MM.1S (cell line): ENCODE results near the gene AATK.

ENCODE experiments used
- DNase-seq: peaks from one replicate; pipeline ENCODE4 v3.0.0-alpha.2; 2015
- H2AFZ ChIP-seq: fragments of 300-600 bp; sonication (generic); 2 replicates; pipeline ENCODE4 v1.6.0; 2016; ENCODE audit warnings: antibody characterized with exemption, low read length
- H3F3A ChIP-seq: fragments of 300-600 bp; sonication (generic); 2 replicates; pipeline ENCODE4 v1.6.1; 2016; ENCODE audit warnings: mild to moderate bottlenecking, antibody characterized with exemption, low read length, moderate library complexity, mixed read lengths; ENCODE audit not compliant: insufficient read depth
- H3K27ac ChIP-seq: fragments of 300-600 bp; sonication (generic); 2 replicates; pipeline ENCODE4 v1.5.1; 2016; ENCODE audit warnings: mild to moderate bottlenecking, low read length
- H3K27me3 ChIP-seq: fragments of 300-600 bp; sonication (generic); replicated peaks from 2 replicates; pipeline ENCODE4 v1.6.0; 2016; ENCODE audit warnings: low read length; ENCODE audit not compliant: insufficient read depth
- H3K36me3 ChIP-seq: fragments of 300-600 bp; sonication (generic); replicated peaks from 2 replicates; pipeline ENCODE4 v1.6.1; 2016; ENCODE audit warnings: mild to moderate bottlenecking, low read length, mixed read lengths; ENCODE audit not compliant: insufficient read depth
- H3K4me1 ChIP-seq: fragments of 300-600 bp; sonication (generic); 2 replicates; pipeline ENCODE4 v1.6.1; 2016; ENCODE audit warnings: low read length, mixed read lengths
- H3K4me2 ChIP-seq: fragments of 300-600 bp; sonication (generic); 2 replicates; pipeline ENCODE4 v1.6.0; 2016; ENCODE audit warnings: low read depth, low read length
- H3K4me3 ChIP-seq: fragments of 300-600 bp; sonication (generic); 2 replicates; pipeline ENCODE4 v1.5.1; 2016; ENCODE audit warnings: low read length, mixed read lengths
- H3K79me2 ChIP-seq: fragments of 300-600 bp; sonication (generic); 2 replicates; pipeline ENCODE4 v1.6.1; 2016; ENCODE audit warnings: mixed run types, low read length, mixed read lengths
- H3K9ac ChIP-seq: fragments of 300-600 bp; sonication (generic); 2 replicates; pipeline ENCODE4 v1.6.1; 2016; ENCODE audit warnings: low read length, mixed read lengths
- H3K9me2 ChIP-seq: fragments of 300-600 bp; sonication (generic); replicated peaks from 2 replicates; pipeline ENCODE4 v1.6.1; 2016; ENCODE audit warnings: mild to moderate bottlenecking, low read length, mixed read lengths; ENCODE audit not compliant: insufficient read depth
- H3K9me3 ChIP-seq: fragments of 300-600 bp; sonication (generic); replicated peaks from 2 replicates; pipeline ENCODE4 v1.6.1; 2016; ENCODE audit warnings: mild to moderate bottlenecking, low read length, mixed read lengths; ENCODE audit not compliant: insufficient read depth
- H4K20me1 ChIP-seq: fragments of 300-600 bp; sonication (generic); 2 replicates; pipeline ENCODE4 v1.6.1; 2016; ENCODE audit warnings: mild to moderate bottlenecking, low read length, moderate library complexity, mixed read lengths; ENCODE audit not compliant: insufficient read depth
- EZH2 ChIP-seq: fragments of 300-600 bp; sonication (generic); optimal IDR thresholded peaks from 2 replicates; pipeline ENCODE3; 2017; ENCODE audit warnings: low read depth, mild to moderate bottlenecking, antibody characterized with exemption, low read length, mixed read lengths
- EZH2phosphoT487 ChIP-seq: fragments of 300-600 bp; sonication (generic); IDR thresholded peaks from 2 replicates; pipeline ENCODE4 v1.6.1; 2018; ENCODE audit warnings: antibody characterized with exemption, low read length
- TF ChIP-seq, protein P1 (sequence below): fragments of 300-600 bp; sonication (generic); IDR thresholded peaks from 2 replicates; pipeline ENCODE4 v1.5.1; 2016; ENCODE audit warnings: antibody characterized with exemption, low read length, mixed read lengths

AATK gene

DNA sequence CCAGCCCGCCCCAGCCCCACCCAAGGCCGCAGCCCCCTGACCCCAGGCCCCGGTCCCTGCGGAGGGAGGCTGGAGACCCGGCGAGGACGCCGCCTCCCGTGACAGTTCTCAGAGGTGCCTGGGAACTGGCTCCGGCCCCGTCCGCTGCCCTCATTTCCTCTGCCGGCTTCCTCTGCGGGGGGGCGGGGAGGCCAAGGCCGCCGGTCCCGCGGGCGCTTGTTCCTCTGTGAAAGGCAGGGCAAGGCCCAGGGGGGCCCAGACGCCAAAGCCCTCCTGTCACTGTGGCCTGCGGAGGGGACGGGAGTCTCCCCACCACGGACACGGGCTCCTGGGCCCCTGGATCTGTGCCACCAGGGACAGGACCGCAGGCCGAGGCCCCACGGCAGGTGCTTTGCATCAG is 5.7 kb downstream of the AATK start:
- Histone ChIP-seq H3K9me3 (no peaks in the 10 kb centered on the region), H3K27ac (no peak overlapping the region), H3K27me3 (peaks cover 99% of the 10 kb centered on the region), H3K79me2 (no peaks in the 10 kb centered on the region), H3K4me1 (no peaks in the 10 kb centered on the region), H3K9ac (no peak overlapping the region), H3F3A (no peaks in the 10 kb centered on the region), H4K20me1 (no peaks in the 10 kb centered on the region), H3K36me3 (no peaks in the 10 kb centered on the region), H3K4me2 (no peak overlapping the region), H3K4me3 (no peak overlapping the region), H3K9me2 (no peaks in the 10 kb centered on the region), H2AFZ (no peak overlapping the region)
- TF ChIP-seq EZH2phosphoT487 (no peak), EZH2 (no peak)
- TF ChIP-seq, protein P1, sequence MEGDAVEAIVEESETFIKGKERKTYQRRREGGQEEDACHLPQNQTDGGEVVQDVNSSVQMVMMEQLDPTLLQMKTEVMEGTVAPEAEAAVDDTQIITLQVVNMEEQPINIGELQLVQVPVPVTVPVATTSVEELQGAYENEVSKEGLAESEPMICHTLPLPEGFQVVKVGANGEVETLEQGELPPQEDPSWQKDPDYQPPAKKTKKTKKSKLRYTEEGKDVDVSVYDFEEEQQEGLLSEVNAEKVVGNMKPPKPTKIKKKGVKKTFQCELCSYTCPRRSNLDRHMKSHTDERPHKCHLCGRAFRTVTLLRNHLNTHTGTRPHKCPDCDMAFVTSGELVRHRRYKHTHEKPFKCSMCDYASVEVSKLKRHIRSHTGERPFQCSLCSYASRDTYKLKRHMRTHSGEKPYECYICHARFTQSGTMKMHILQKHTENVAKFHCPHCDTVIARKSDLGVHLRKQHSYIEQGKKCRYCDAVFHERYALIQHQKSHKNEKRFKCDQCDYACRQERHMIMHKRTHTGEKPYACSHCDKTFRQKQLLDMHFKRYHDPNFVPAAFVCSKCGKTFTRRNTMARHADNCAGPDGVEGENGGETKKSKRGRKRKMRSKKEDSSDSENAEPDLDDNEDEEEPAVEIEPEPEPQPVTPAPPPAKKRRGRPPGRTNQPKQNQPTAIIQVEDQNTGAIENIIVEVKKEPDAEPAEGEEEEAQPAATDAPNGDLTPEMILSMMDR = no peak
- no peak for DNase-seq

DNA sequence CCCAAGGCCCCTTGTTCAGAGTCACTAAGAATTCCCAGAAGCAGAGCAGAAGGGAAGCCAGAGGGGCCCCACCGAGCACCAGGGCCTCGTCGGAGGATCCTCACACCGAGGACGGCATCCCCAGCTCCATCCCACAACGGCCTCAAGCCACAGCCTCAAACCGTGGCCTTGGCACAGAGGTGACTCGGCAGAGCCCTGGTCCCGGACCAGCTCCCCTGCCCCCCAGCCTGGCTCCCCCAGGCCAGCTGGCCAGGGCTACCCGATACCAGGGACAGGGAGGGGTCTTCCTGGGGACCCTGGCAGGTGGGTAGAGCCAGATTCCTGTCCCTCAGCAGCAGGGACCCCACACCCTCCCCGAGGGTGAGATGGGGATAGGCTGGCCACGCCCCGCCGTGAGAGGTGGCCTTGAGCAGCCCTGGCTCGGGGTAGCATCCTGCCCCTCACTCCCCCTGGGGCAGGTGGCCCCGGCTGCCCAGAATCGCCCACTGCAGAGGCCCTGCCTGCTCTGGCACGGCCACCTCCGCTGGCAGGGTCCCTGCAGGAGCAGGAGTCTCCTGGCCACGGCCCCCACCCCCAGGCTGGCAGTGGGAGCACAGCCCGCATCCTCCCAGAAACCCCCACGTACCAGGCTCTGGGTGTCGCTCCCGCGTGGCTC is 6.3 kb downstream of the AATK start:
- Histone ChIP-seq H3K4me1 (no peaks in the 10 kb centered on the region), H2AFZ (no peak overlapping the region), H3K9ac (no peak overlapping the region), H3K27me3 (peaks cover 96% of the 10 kb centered on the region), H3K4me3 (no peak overlapping the region), H3K36me3 (no peaks in the 10 kb centered on the region), H3K79me2 (no peaks in the 10 kb centered on the region), H3K9me2 (no peaks in the 10 kb centered on the region), H4K20me1 (no peaks in the 10 kb centered on the region), H3K27ac (no peak overlapping the region), H3F3A (no peaks in the 10 kb centered on the region), H3K4me2 (no peak overlapping the region), H3K9me3 (no peaks in the 10 kb centered on the region)
- DNase-seq = no peak
- no peak for TF ChIP-seq EZH2
- TF ChIP-seq, protein P1 = no peak
- no peak for TF ChIP-seq EZH2phosphoT487

DNA sequence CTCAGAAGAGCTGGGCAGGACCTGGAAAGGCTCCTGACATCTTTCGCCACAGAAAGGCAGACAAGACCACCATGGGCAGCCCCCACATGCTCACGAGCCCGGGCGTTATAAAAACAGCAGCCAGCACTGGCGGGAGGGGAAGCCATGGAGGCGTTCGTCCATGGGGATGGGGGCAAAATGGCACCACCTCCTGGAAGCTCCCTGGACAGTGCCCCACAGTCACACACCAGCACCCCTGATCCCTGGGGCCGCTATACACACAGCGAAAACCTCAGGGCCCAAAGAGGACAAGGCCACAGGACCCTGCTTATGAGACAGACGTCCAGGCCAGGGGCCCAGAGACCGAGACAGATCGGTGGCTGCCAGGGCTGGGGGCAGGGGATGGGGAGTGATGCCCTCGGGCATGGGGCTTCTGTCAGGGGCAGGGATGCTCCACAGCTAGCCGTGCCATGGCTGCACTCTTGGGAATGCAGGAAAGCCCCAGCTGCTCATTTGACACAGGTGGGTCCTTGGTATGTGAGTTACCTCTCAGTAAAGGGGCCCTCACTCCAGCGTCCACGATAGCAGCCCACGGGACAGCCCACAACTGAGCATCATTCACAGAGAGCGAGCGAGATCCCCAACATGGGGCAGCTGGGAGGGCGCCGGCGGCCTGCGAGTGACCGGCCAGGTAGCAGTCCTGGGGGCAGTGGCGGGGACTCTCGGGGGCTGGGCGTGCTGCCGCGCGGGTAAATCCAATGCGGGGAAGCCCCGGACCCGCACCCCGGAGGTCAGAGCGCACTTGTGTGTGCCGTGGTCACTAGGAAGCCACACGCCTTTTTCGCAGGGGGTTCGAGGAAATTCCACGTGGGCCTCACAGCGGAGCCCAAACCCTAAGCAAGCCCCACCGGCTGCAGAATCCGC is 7.1 kb downstream of the AATK start:
- Histone ChIP-seq H3K4me2 (no peak overlapping the region), H3K9me3 (no peaks in the 10 kb centered on the region), H3K9ac (no peak overlapping the region), H3K4me3 (no peak overlapping the region), H3K4me1 (no peaks in the 10 kb centered on the region), H3K36me3 (no peaks in the 10 kb centered on the region), H3K27ac (no peak overlapping the region), H3K79me2 (no peaks in the 10 kb centered on the region), H4K20me1 (no peaks in the 10 kb centered on the region), H2AFZ (no peak overlapping the region), H3K27me3 (peaks cover 95% of the 10 kb centered on the region), H3F3A (no peaks in the 10 kb centered on the region), H3K9me2 (no peaks in the 10 kb centered on the region)
- TF ChIP-seq EZH2 = no peak
- TF ChIP-seq, protein P1 = no peak
- TF ChIP-seq EZH2phosphoT487 = no peak
- DNase-seq = no peak
